Measurements from ENCODE around the gene DIS3L2.

The DIS3L2 gene

DNA sequence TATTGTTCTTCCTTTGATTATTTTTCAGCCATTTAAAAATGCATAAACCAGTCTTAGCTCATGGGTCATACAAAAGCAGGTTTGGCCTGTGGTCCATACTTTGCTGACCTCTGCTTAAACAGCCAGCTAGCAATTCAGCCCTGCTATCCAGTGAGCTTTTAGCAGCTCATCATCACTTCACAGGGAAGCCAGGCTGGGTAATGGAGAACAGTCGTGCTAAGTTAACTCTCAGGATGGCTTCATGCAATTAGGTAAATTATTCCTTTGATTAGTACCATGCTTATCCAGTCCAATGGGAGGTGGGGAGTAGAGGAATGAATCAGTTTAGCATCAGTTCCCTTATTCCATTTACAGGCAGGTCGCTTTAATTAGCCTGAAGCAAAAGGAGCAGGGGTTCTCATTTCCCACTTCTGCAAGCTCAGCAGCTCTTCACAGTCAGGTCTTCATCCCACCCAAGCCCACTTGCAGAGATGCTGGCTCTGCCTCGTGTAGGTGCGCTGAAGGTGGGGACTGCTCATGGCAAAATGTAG lies 307.2 kb downstream of the DIS3L2 start:
- no peak for DNase-seq (ENCODE audit: low spot score)

DNA sequence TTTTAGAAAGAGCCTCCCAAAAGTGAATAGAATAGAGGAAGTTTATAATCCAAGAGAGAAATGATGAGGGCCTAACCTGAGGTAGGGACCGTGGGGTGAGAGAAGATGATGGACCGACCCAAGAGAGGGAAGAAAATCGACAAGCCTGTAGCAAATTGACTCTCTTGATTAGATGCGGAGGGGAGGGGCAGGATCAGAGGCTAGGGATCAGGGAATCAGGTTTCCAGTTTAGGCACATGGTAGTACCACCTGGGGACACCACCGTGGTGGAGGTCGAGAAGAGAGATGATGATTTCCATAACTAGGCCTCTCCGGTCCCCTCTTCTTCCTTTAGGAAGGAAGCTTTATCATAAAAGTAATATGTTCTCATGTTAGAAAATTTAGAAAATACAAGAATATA lies 308.4 kb downstream of the DIS3L2 start:
- no peak for DNase-seq (ENCODE audit: low spot score)

DNA sequence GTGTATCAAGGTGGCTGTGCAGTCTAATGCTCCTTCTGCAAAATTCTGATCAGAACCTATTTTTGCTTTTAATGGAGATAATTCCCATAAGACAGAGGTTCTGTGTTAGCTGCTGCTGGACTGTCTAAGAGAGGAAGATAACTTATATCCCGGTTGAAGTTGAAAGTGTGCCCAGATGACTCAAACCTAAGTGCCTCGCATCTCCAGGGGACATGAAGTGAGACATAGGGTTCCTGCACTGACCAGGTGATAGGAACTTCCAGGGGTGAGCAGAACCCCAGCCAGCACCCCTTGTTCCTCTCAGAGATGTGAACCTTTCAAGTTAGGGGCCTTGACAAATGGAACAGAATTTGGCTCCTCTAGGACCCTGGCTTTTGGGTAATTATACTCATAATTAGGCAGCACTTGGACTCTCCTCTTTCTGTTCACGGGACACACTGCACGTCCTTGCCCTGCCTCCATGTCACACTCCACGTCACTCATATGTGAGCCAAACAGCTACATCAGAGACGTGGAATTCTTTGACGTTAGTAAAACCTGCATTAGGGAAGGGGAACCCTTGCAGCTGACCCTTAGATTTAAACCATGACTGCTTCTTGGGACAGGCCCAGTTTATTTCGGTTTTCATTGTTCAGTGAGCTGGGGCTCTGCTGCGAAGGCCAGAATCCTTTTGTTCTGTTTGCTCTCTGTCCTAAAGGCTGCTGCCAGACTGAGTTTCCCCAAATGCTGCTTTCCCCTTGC lies 312.6 kb downstream of the DIS3L2 start:
- DNase-seq (ENCODE audit: low spot score), result no peak

DNA sequence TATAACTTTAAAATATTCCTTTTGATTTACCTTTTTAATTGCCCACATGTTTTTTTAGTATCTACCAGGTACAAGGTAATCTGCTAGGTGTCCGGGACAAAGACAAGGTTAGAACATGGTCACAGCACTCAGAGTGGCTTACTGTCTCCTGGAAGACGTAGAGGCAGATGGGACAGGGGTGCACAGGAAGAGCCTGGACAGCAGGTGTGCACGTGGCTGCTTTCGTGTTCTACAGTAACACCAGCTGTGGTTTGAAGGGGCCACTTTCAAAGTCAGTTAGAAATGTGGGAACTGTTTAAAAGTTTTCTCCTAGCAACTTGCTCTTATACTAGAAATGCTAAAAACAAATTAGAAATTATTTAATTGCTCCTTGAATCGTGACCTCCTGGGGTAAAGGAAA lies 314.2 kb downstream of the DIS3L2 start:
- DNase-seq (ENCODE audit: low spot score), result no peak

DNA sequence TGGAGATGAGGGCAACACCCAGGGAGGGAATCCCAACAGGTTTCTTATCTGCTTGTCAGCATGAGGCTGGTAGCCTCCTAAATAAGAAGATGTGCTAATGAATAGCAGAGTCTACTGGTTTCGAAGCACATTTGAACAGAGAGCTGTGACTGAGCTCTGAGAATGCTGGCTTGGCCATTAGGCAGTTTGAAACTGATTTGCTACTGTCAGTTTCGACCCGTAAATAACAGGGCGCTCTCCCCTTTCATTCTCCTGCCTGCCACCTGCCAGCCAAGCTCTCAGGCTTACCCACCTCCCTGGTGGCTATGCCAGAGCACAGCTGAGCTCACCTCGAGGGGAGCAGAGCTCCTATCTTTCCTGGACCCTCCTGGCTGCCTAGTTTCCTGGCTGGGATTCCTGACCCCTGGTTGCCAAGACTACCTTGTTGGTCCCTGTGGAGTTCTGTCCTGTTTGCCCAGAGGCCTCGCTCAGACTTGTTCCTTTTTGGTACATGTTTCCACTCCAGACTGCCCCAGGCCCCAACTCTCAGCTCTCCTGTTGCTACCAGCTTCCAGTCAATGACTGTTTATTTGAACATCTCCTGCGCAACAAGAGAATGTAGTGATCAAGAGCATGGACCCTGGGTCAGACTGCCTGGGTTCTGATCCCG lies 314.7 kb downstream of the DIS3L2 start:
- DNase-seq (ENCODE audit: low spot score), result no peak

DNA sequence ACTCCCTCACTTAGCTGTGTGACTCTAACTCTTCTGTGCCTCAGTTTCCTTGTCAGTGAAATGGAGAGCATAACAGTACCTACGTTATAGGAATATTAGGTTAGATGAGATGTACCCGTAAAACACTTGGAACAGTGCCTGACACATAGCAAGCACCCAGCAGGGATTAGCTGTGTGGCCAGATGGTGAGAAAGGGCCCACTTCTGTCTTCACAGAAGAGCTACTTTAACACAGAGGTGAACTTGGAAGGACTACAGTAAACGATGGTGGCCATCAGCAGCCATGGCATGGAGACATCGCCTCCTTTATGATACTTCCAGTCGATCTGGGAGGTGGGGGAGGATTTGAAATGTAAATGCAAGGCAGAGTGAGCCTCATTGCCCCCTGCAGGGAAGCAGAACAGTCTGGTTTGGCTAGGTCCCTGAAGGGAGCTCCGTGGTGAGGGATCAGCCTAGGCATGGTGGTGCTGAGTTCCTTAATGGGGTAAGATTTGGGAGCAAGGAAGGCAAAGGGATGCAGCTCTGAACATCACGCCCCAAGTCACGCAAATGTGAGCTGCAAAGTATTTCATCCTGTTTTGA lies 315.3 kb downstream of the DIS3L2 start:
- DNase-seq (ENCODE audit: low spot score), result no peak

DNA sequence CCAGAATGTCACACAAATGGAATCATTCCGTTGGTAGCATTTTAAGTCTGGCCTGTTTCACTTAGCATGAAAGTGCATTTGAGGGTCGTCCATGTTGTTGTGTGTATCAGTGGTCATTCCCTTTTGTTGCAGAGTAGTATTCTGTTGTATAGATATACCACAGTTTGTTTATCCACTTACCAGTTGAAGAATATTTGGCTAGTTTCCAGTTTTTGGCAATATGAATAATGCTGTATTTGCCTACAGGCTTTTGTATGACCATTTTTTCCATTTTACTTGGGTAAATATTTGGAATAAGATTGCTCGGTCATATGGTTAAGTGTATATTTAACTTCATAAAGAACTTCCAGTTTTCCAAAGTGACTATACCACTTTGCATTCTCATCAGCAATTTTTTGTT lies 317.0 kb downstream of the DIS3L2 start:
- DNase-seq (ENCODE audit: low spot score), result no peak

DNA sequence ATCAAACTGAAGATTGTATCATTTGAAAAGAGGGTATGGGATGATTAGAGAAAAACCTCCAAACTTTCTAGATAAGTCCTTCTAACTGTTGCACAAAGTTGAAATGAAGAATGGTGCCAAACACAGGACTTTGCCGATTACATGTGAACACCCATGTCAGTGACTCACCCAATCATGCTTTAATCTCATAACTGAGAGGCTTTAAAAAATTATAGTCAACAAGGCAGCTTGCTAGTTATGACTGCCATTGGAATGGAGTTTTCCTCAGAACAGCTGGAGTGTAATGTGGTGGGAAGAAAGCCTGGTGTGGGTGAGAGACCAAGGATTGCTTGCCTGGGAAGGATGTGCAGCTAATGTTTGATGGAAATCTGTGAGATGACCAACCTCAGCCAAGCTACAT lies 318.8 kb downstream of the DIS3L2 start:
- no peak for DNase-seq (ENCODE audit: low spot score)

DNA sequence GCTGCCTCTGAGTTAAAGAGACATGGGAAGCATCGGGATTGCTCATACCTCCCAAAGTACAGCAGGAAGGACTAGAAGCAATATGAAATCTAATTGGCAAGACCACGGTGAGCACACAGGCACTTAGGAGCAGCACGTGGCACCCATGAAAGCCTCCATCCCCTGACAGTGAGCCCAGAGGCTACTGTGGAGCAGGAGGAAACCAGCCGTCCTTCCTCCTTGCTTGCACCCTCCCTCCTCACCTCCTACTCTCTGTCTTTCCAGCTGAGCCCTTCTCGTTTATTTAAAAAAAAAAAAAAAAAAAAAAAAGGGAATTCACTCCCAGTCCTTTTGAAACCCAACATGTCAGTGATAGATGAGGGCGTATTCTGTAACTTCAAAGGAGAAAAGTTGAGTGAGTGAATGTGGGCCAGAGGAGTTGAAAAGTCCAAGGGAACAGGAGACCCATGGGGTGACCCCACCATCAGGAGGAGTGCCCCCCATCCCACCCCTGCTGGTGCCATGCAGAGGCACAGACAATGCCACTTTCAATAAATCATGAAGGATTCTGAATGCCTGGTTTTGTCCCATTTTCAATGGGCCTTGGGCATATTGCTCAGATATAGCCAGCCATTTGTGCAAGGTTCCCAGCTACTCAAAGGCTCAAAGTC lies 320.5 kb downstream of the DIS3L2 start:
- no peak for DNase-seq (ENCODE audit: low spot score)

DNA sequence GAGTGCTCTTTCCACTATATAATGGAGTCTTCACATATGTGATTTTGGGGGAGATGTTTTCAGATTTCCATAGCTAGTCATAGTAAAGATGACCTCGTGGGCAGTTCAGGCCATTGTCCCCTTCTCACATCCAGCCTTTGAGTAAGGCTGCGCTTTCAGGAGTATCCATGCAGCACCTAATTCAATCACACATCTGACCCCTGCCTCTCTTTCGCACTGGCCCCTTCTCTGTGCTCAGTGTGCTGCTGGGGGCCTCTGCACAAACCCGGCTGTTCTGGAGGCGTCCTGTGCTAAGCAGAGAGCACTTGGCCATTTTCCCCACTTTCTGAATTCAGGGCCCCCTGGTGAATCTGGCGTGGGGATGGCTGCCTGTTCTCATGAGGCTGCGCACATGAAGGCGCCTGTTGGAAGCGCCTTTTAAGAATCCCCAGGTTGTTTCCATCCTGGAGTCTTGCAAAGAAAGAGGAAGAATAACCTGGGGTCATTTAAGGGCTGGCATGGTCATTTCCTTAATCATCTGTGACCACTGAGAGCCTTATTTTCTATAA lies 321.1 kb downstream of the DIS3L2 start:
- DNase-seq (ENCODE audit: low spot score), result no peak

DNA sequence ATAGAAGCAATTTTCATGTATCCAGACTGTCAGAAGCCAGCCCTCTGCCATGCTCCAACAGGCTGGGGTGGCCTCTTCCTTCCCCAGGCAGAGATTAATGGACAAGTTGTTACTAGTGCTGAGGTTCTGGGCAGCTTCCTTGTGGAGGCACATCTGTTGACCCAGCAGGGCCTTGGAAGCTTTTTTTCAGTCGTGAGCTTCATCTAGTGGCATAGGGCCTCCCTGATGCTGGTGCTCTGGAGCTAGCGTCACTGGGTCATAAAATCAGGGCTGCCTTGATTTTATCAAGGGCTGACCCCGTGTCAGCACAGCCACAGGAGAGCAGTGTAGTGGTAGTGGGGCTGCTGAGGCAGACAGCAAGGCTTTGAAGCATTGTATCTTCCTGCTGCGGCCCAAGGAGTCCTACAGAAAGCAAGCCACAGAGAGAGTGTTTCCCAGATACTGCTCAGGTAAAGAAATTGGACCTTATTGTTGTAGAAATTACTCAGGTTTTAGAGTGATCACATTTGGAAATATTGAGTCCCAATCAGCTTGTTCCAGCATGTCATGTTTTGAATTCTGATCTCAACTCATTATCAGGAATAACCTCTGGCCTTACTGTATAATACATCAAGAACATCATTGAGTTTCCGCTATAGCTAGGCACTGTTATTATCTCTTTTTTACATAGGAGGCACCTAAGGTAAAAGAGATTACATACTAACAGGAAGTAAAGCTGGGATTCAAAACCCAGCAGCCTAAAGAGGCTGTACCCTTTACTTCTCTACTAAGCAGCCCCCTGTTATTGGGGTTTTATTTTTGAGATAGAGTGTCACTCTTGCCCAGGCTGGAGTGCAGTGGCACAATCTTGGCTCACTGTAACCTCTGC lies 324.7 kb downstream of the DIS3L2 start:
- DNase-seq (ENCODE audit: low spot score), result no peak

DNA sequence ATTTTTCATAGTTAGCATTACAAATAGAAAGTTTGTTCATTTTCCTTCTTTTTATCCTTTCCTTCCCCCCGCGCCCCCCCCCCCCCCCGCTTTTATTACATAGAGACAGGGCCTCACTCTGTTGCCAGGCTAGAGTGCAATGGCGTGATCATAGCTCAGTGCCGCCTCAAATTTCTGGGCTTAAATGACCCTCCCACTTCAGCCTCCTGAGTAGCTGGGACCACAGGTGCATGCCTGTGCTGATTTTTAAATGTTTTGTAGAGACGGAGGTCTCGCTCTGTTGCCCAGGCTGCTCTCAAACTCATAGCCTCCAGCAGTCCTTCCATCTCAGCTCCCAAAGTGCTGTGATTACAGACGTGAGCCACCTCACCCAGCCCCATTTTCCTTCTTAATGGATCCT lies 325.8 kb downstream of the DIS3L2 start:
- DNase-seq (ENCODE audit: low spot score), result no peak

DNA sequence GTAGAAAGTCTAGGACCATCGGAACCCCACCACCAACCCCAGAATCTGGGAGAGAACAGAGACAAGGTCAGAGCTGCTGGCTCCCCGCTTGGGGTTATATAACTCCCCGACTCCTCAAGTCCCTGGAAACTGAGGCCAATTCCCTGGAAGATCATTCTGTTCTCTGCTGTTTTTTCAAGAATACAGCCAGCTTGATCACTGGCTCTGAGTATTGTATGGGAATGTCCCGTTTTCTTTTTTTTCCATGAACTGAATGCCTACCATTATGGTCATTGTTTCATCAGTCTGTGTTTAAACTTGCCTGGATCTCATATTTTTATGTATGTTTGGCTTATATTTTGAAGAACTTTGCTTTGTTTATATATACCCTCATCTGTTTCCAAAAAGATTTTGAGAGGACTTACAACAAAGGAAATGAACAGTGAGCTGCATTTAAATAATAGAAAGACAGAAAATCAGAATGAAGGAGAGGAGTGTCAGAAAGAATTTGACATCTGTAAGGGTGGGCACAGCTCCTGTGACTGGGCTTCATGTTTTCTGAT lies 327.0 kb downstream of the DIS3L2 start:
- DNase-seq (ENCODE audit: low spot score), result no peak

DNA sequence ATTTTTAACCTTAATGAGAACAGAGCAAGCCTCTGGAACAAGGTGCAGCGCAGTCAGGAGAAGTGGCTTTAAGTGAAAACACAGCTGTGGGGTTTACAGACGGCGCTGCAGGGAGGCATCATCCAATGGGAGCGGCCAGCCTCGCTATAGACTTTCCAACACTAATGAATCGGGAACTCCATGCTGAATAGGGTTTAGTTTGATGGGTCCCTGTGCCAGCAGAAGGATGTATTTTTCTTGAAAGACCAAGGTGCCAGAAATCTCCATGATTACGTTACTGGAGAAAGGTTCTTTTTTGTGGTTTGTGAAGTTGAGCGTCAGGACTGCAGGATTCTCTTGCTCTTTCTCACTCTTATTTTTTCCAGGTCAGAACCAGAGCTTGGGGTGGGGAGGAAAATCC lies 329.2 kb downstream of the DIS3L2 start:
- no peak for DNase-seq (ENCODE audit: low spot score)

DNA sequence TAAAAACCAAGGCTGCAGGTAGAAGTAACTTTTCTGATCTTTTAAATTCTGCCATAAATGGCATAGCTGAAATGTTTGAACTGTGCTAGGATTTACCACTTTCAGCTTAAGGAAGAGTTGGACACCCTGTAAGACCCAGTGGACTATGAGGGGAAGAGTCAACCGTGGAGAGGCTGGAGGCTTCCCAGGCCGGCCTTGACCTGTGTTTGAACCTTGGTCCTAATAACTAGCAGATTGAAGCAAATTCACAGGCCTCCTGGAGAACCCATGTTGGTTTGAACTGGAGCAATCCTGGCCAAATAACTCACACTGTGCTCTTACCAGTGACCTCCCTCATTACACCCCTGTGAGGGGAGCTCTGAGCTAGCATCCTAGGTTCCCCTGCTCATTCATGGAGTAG lies 329.8 kb downstream of the DIS3L2 start:
- DNase-seq (ENCODE audit: low spot score), result no peak

DNA sequence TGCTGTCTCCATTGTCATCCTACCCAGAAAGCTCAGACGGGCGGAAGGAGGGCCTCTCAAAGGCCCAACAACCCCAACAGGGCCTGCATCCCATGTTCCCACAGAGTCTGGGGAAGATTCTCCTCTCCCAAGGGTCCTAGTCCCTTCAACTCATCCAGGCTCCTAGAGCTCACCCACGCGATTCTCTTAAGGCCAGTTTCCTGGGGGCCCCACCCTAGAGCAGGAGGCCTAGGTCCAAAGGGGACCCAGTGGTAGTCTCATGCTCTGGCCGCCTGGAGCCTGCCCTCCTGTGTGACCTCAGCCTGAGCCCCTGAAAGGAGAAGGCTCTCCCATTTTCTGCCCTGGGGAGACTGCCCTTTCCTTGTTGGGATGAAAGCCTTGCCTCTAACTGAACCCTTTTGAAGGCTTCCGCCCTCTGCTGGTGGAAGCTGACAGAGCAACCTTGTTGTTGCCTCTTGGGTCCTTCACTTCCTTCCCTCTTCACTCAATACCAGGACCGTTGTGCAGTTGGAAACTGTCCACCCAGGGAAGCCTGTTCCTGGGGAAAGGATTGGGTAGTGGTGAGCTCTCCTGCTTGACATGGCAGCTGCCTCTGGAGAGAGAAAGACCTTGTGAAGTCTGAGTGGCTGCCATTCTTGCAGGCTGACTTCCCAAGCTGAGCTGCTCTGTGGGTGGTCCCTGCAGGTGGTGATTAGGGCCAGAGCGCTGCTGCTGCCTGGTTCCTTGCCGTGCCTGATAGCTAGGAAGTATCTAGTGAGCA lies 331.1 kb downstream of the DIS3L2 start:
- DNase-seq (ENCODE audit: low spot score), result peak; percentile 57

DNA sequence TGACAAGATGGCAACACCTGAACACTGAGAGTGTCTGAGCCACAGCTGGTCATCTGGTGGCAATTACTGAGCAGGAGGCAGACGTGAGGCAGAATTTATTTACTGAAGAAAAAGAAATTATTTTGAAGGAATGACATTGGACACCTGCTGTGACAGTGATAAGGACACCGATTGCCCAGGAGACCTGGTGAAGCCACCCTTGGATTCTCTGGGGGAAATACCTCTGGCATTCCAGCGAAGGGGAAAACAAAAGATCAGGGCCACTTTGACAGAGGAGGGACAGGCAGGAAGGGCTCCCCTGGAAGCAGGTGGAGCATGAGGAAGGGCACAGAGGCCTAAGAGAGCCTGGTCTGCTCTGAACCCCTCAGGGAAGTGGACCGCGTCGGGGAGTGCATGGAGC lies 331.7 kb downstream of the DIS3L2 start:
- DNase-seq (ENCODE audit: low spot score), result no peak

DNA sequence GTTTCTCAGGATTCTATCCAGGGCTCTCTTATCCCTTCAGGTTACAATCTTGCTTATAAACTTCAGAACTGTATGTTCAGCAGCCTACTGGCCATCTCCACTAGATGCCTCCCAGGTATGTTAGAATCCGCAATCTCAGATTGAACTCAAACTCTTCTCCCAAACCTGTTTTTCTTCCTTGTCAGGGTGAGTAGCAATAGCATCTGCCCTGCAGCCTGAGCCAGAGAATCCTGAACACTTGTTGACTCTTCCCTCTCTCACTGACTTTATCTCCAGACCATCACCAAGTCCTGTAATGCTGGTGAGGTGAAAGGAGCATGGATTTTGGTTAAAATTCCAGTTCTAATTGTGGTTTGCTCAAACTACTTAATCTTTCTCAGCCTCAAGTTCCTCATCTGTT lies 334.5 kb downstream of the DIS3L2 start:
- DNase-seq (ENCODE audit: low spot score), result no peak

DNA sequence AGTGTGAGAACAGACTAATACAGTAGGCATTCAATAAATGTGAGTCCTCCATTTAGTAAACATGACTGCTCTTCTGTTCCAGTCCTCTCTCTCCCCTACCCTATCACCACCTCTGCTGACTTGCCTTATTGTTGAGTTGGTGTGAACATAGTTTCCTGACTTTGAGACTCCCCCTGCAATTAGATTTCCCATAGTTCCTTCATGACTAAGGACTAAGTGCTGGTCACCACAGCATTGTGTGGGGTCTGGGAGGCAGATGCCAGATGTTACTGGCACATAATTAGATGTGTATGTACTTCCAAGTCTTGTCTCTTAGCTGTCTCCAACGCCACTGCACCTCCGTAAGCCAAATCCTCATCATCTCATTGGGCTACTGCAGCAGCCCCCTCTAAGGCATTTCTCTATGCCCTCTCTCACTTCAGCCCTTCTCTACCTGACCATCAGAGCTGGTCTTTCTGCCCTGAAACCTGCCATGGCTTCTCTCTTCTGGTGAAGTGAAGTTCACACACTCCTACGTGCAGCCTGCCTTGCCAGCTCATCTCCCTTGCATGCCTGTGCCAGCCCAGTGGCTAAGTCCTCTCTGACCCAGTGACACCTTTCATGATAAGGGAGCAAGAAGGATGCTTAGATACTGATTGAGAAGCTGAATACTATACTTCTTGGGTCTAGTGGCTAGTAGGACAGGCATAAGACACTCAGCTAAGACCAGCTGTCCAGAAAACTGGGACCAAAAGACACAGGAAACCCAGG lies 335.4 kb downstream of the DIS3L2 start:
- DNase-seq (ENCODE audit: low spot score), result no peak

DNA sequence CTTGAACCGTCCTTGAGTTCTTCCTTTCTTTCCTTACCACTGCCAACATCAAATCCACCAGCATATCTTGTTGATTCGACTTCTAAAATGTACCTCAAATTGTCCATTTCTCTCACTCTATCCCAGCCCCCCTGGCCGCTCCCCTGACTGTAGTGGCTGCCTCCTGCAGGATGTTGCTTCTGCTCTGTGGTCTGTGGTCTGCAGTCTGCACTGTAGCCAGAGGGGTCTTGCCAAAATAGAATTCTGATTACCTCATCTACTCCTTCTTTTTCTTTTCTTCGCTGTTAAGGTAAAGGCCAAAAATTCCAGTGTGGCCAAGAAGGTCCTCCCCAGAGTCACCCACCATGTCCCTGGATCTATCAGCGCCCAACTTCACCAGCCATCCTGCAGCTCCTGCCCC lies 337.6 kb downstream of the DIS3L2 start:
- DNase-seq (ENCODE audit: low spot score), result no peak

Measured in hematopoietic multipotent progenitor cell treated with erythropoietin and hydrocortisone succinate and interleukin-3 and kit ligand, for 15 days (in vitro differentiated cells).